B cell (primary cell): ENCODE results near the gene NTRK3. TPM values are rescaled to one million over a fixed set of nuclear protein-coding genes. Genes with fewer than 3 reads are reported as not detected.

Experiments
- ATAC-seq: fragments of 200-7000 bp; cut with Tn5 transposase; one replicate; pipeline ENCODE4 v1.10.0; 2021; ENCODE audit warnings: low read depth, mild to moderate bottlenecking, moderate number of reproducible peaks, moderate library complexity
- CTCF ChIA-PET: fragments of 350-600 bp; sonication (Branson Sonifier 250); formaldehyde crosslinking; loops from one replicate; lab custom pipeline; 2021; ENCODE audit warnings: antibody characterized with exemption, inconsistent platforms; lab: Charles Lee
- POLR2A ChIA-PET: fragments of 350-600 bp; sonication (Branson Sonifier 250); formaldehyde crosslinking; loops from one replicate; lab custom pipeline; 2021; ENCODE audit warnings: antibody characterized with exemption; lab: Charles Lee
- DNase-seq: peaks from one replicate; pipeline ENCODE4 v3.0.0; 2013
- H2AFZ ChIP-seq: 2 replicates; pipeline ENCODE4 v1.6.1; 2012; ENCODE audit warnings: mild to moderate bottlenecking, low read depth, low read length; ENCODE audit not compliant: insufficient read depth, poor library complexity, severe bottlenecking
- H3K27ac ChIP-seq, 2 donors: 1 replicate in 1 of 2; 2 replicates in 1 of 2; pipeline ENCODE4 v1.5.1; 2012 to 2013; ENCODE audit warnings: low read length in 2 of 2, mild to moderate bottlenecking in 2 of 2, moderate library complexity in 1 of 2
- H3K27me3 ChIP-seq, 4 experiments: fragments of 200-600 bp in 1 of 4; sonication (generic) in 1 of 4; replicated peaks in 1 of 4; 1 replicate in 2 of 4; 2 replicates in 2 of 4; pipeline versions ENCODE4 v1.6.1 to v1.7.0; 2013 to 2016; ENCODE audit warnings: low read length in 3 of 4, mild to moderate bottlenecking in 2 of 4, mixed read lengths in 1 of 4, moderate library complexity in 1 of 4; ENCODE audit not compliant: insufficient read depth in 4 of 4, control insufficient read depth in 3 of 4; ENCODE audit errors: control extremely low read depth in 1 of 4
- H3K36me3 ChIP-seq, 2 experiments: replicated peaks in 1 of 2; 1 replicate in 1 of 2; 2 replicates in 1 of 2; pipeline versions ENCODE4 v1.6.1 to v1.7.1; 2013; ENCODE audit warnings: low read length in 1 of 2; ENCODE audit not compliant: insufficient read depth in 2 of 2, control insufficient read depth in 1 of 2; ENCODE audit errors: control extremely low read depth in 1 of 2, extremely low read depth in 1 of 2
- H3K4me1 ChIP-seq, 2 donors: fragments of 200-600 bp in 1 of 2; sonication (generic) in 1 of 2; 1 replicate in 1 of 2; 2 replicates in 1 of 2; pipeline versions ENCODE4 v1.5.1 to v1.6.1; 2013 to 2017; ENCODE audit warnings: low read length in 2 of 2; ENCODE audit not compliant: control insufficient read depth in 2 of 2, insufficient read depth in 2 of 2
- H3K4me2 ChIP-seq: replicated peaks from 2 replicates; pipeline ENCODE3; 2012; ENCODE audit warnings: mild to moderate bottlenecking, low read depth, low read length; ENCODE audit not compliant: poor library complexity, severe bottlenecking
- H3K4me3 ChIP-seq, 5 experiments: fragments of 200-600 bp in 1 of 5; sonication (generic) in 1 of 5; 1 replicate in 3 of 5; 2 replicates in 2 of 5; pipeline versions ENCODE4 v1.5.1 to v1.7.0; 2011 to 2016; ENCODE audit warnings: low read length in 4 of 5, mild to moderate bottlenecking in 4 of 5, low read depth in 2 of 5, control low read depth in 1 of 5, moderate library complexity in 1 of 5; ENCODE audit not compliant: insufficient read depth in 1 of 5; ENCODE audit errors: control extremely low read depth in 1 of 5, extremely low read depth in 1 of 5
- H3K79me2 ChIP-seq: fragments of 200-600 bp; sonication (generic); one replicate; pipeline ENCODE4 v1.6.0; 2016; ENCODE audit warnings: low read length; ENCODE audit not compliant: control insufficient read depth, insufficient read depth
- H3K9ac ChIP-seq: fragments of 200-600 bp; sonication (generic); 2 replicates; pipeline ENCODE4 v1.6.1; 2017; ENCODE audit warnings: mild to moderate bottlenecking, low read length, moderate library complexity
- H3K9me3 ChIP-seq, 3 donors: one replicate each; pipeline versions ENCODE4 v1.6.1 to v1.7.1; 2013; ENCODE audit warnings: low read length in 2 of 3; ENCODE audit not compliant: control insufficient read depth in 2 of 3, insufficient read depth in 1 of 3; ENCODE audit errors: control extremely low read depth in 1 of 3
- H4K20me1 ChIP-seq: 2 replicates; pipeline ENCODE4 v1.6.0; 2012; ENCODE audit warnings: mild to moderate bottlenecking, low read length; ENCODE audit not compliant: insufficient read depth, control insufficient read depth, poor library complexity, severe bottlenecking
- H3K27ac Mint-ChIP-seq: one replicate; pipeline ENCODE4 v1.8.0; 2021; ENCODE audit warnings: mixed read lengths
- H3K27me3 Mint-ChIP-seq: one replicate; pipeline ENCODE4 v1.8.0; 2021; ENCODE audit warnings: mixed read lengths
- H3K4me1 Mint-ChIP-seq: one replicate; pipeline ENCODE4 v1.8.0; 2021; ENCODE audit warnings: mixed read lengths
- H3K4me3 Mint-ChIP-seq: one replicate; pipeline ENCODE4 v1.8.0; 2021; ENCODE audit warnings: mixed read lengths
- H3K9me3 Mint-ChIP-seq: one replicate; pipeline ENCODE4 v1.8.0; 2022; ENCODE audit warnings: mixed read lengths; ENCODE audit not compliant: insufficient read depth
- EZH2 ChIP-seq: IDR thresholded peaks from 2 replicates; pipeline ENCODE4 v1.6.1; 2012; ENCODE audit warnings: borderline replicate concordance, low read depth, mild to moderate bottlenecking, moderate library complexity, low read length; ENCODE audit not compliant: insufficient read depth, poor library complexity, severe bottlenecking
- WGBS: methylation state at CpG from one replicate; pipeline ENCODE4 v1.1.5; 2013; ENCODE audit warnings: missing lambda C conversion rate; ENCODE audit not compliant: insufficient coverage; 5-methylcytosine and 5-hydroxymethylcytosine counted together
- intact Hi-C: fragments of 100-400 bp; cut with micrococcal nuclease; formaldehyde crosslinking; loops from one replicate; pipeline ENCODE4 v1.10.0; 2022
- polyA plus RNA-seq: library from polyadenylated mRNA; depleted of rRNA; stranded (reverse); fragments of >200 nt; gene quantifications from 2 replicates; pipeline ENCODE4 v1.2.3, GENCODE V29; 2012
- total RNA-seq, 2 donors: library from RNA; stranded (reverse); fragments of 120-200 nt in 1 of 2; gene quantifications; 1 replicate in 1 of 2; 2 replicates in 1 of 2; pipeline versions ENCODE4 v1.2.3 to v1.2.4, GENCODE V29; 2013 to 2022
- TF ChIP-seq, protein P1 (sequence below): fragments of 200-600 bp; IDR thresholded peaks from one replicate; pipeline ENCODE4 v1.8.0; 2022; ENCODE audit warnings: antibody characterized with exemption, mild to moderate bottlenecking

NTRK3 gene
- total and polyA plus RNA-seq, 2 donors (not counting 1 experiment from before 2014, with no cell fraction given), result not detected

- POLR2A ChIA-PET, result no interaction called here
- intact Hi-C loops, result no loop called here
Observed at GRCh38 chr15:87866961-87867360, 389.6 kb downstream of the NTRK3 start.

GRCh38 chr15:87863152-87863551 is 393.4 kb downstream of the NTRK3 start:
- 33% methylated on average over 3 of the region's 5 CpGs for WGBS
- no peak for ATAC-seq
- no peaks in the 10 kb centered on the region for H3K79me2 ChIP-seq
- no peak overlapping the region for H2AFZ ChIP-seq
- no peaks in the 10 kb centered on the region for H3K9me3 ChIP-seq
- no peak overlapping the region for H3K4me2 ChIP-seq
- no peak overlapping the region for H3K9ac ChIP-seq
- Mint-ChIP-seq H3K9me3 (no peaks in the 10 kb centered on the region), H3K4me3 (no peak overlapping the region), H3K4me1 (no peaks in the 10 kb centered on the region), H3K27ac (no peak overlapping the region), H3K27me3 (no peaks in the 10 kb centered on the region)
- no peak overlapping the region for H3K4me3 ChIP-seq
- H4K20me1 ChIP-seq, result no peaks in the 10 kb centered on the region
- no peak for TF ChIP-seq EZH2
- TF ChIP-seq, protein P1, sequence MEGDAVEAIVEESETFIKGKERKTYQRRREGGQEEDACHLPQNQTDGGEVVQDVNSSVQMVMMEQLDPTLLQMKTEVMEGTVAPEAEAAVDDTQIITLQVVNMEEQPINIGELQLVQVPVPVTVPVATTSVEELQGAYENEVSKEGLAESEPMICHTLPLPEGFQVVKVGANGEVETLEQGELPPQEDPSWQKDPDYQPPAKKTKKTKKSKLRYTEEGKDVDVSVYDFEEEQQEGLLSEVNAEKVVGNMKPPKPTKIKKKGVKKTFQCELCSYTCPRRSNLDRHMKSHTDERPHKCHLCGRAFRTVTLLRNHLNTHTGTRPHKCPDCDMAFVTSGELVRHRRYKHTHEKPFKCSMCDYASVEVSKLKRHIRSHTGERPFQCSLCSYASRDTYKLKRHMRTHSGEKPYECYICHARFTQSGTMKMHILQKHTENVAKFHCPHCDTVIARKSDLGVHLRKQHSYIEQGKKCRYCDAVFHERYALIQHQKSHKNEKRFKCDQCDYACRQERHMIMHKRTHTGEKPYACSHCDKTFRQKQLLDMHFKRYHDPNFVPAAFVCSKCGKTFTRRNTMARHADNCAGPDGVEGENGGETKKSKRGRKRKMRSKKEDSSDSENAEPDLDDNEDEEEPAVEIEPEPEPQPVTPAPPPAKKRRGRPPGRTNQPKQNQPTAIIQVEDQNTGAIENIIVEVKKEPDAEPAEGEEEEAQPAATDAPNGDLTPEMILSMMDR, result no peak
- no peaks in the 10 kb centered on the region for H3K36me3 ChIP-seq
- H3K4me1 ChIP-seq, result no peaks in the 10 kb centered on the region
- intact Hi-C loops, result no loop called here
- CTCF ChIA-PET, result no interaction called here
- H3K27me3 ChIP-seq, result no peaks in the 10 kb centered on the region
- POLR2A ChIA-PET, result no interaction called here
- DNase-seq, result no peak
- H3K27ac ChIP-seq, result no peak overlapping the region

More at GRCh38 chr15:87866961-87867360, 389.6 kb downstream of the NTRK3 start:
- Histone ChIP-seq H3K36me3 (no peaks in the 10 kb centered on the region), H3K4me2 (no peak overlapping the region), H2AFZ (no peak overlapping the region), H3K4me3 (no peak overlapping the region), H3K27me3 (no peaks in the 10 kb centered on the region), H3K27ac (no peak overlapping the region), H3K4me1 (no peaks in the 10 kb centered on the region), H3K9ac (no peak overlapping the region), H3K9me3 (no peaks in the 10 kb centered on the region), H3K79me2 (no peaks in the 10 kb centered on the region), H4K20me1 (no peaks in the 10 kb centered on the region)
- CTCF ChIA-PET, result no interaction called here
- ATAC-seq, result no peak
- H3K4me3 Mint-ChIP-seq, result no peak overlapping the region
- TF ChIP-seq, protein P1, result no peak
- no peak for TF ChIP-seq EZH2
- WGBS, result 20% methylated on average over 1 of the region's 3 CpGs
- DNase-seq, result no peak
- H3K4me1 Mint-ChIP-seq, result no peaks in the 10 kb centered on the region
- no peaks in the 10 kb centered on the region for H3K9me3 Mint-ChIP-seq
- H3K27ac Mint-ChIP-seq, result no peak overlapping the region
- H3K27me3 Mint-ChIP-seq, result no peaks in the 10 kb centered on the region
